K562 (cell line): ENCODE measurements around the gene CRHR2. TPM values are rescaled to one million over a fixed set of nuclear protein-coding genes. Genes with fewer than 3 reads are reported as not detected.
"Not testable (repeated sequence)": the region's sequence is repeated elsewhere in the genome, so short reads cannot be mapped to it uniquely, and the experiment has no call there.

Experiments used
- ATAC-seq: fragments of 200-7000 bp; cut with Tn5 transposase; 3 replicates; pipeline ENCODE4 v1.9.1; 2020; ENCODE audit warnings: moderate library complexity
- BruUV-seq: library from RNA; stranded (reverse); fragments of 400-500 nt; replicated peaks from 2 replicates; lab custom pipeline; 2021; lab: Mats Ljungman, UMichigan
- CTCF ChIA-PET: fragments of 300-600 bp; formaldehyde crosslinking; extraction: SDS; loops from one replicate; lab custom pipeline; 2021; ENCODE audit warnings: low intra/inter-chr PET ratio; lab: Yijun Ruan, JAX
- POLR2A ChIA-PET: fragments of 300-600, 350-650 bp; sonication (Branson Sonifier 250); formaldehyde crosslinking; extraction: SDS; loops from one replicate; lab custom pipeline; 2021; ENCODE audit warnings: antibody characterized with exemption, inconsistent platforms; lab: Yijun Ruan, JAX
- DNase-seq, 4 experiments: peaks; one replicate each; pipeline versions ENCODE4 v3.0.0 to v3.0.0-alpha.2; 2011 to 2018; ENCODE audit warnings: low spot score in 3 of 4, mixed read lengths in 3 of 4; ENCODE audit errors: extremely low read depth in 1 of 4
- FAIRE-seq: peaks from 2 replicates; lab custom pipeline; 2011; peaks lifted over from hg19 to GRCh38; lab: Jason Lieb, UNC
- H2AFZ ChIP-seq: 2 replicates; pipeline ENCODE4 v1.6.0; 2011; ENCODE audit warnings: low read depth, low read length, control low read depth, inconsistent platforms
- H3K27ac ChIP-seq: fragments of 200-600 bp; 3 replicates; pipeline ENCODE4 v1.8.0; 2011; ENCODE audit warnings: low read depth, mild to moderate bottlenecking, control low read depth, inconsistent platforms, low read length, moderate library complexity, mixed read lengths; ENCODE audit errors: extremely low read depth
- H3K27me3 ChIP-seq, 2 experiments: fragments of 300-600 bp in 1 of 2; 2 replicates in 1 of 2; 3 replicates in 1 of 2; pipeline versions ENCODE4 v1.6.0 to v1.8.0; 2011; ENCODE audit warnings: inconsistent platforms in 2 of 2, low read length in 2 of 2, mild to moderate bottlenecking in 1 of 2, mixed read lengths in 1 of 2, moderate library complexity in 1 of 2; ENCODE audit not compliant: control insufficient read depth in 2 of 2, insufficient read depth in 2 of 2
- H3K36me3 ChIP-seq: fragments of 300-600 bp; 3 replicates; pipeline ENCODE4 v1.8.0; 2011; ENCODE audit warnings: mild to moderate bottlenecking, low read length, inconsistent platforms; ENCODE audit not compliant: control insufficient read depth, insufficient read depth
- H3K4me1 ChIP-seq, 2 experiments: fragments of 200-600 bp in 1 of 2; replicated peaks in 1 of 2; 2 replicates in 1 of 2; 3 replicates in 1 of 2; pipeline versions ENCODE4 v1.5.1 to v1.8.0; 2011; ENCODE audit warnings: inconsistent platforms in 2 of 2, low read length in 2 of 2, mild to moderate bottlenecking in 1 of 2, mixed read lengths in 1 of 2, moderate library complexity in 1 of 2; ENCODE audit not compliant: control insufficient read depth in 2 of 2, insufficient read depth in 2 of 2
- H3K4me2 ChIP-seq: 2 replicates; pipeline ENCODE4 v1.6.1; 2011; ENCODE audit warnings: low read length, control low read depth, inconsistent platforms, mixed read lengths; ENCODE audit not compliant: insufficient read depth
- H3K4me3 ChIP-seq: fragments of 200-600 bp; sonication (generic), shearing (Covaris generic); 2 replicates; pipeline ENCODE4 v1.5.1; 2016; ENCODE audit warnings: control low read depth, inconsistent platforms
- H3K79me2 ChIP-seq: fragments of 200-600 bp; 3 replicates; pipeline ENCODE4 v1.8.0; 2011; ENCODE audit warnings: low read length, inconsistent platforms; ENCODE audit not compliant: control insufficient read depth, insufficient read depth
- H3K9ac ChIP-seq, 2 experiments: 2 replicates each; pipeline versions ENCODE4 v1.6.0 to v1.6.1; 2011; ENCODE audit warnings: low read depth in 2 of 2, low read length in 2 of 2, control low read depth in 1 of 2, inconsistent platforms in 1 of 2, mild to moderate bottlenecking in 1 of 2, mixed read lengths in 1 of 2; ENCODE audit not compliant: insufficient read depth in 1 of 2
- H3K9me1 ChIP-seq: one replicate; pipeline ENCODE4 v1.6.0; 2011; ENCODE audit warnings: inconsistent platforms, mild to moderate bottlenecking, low read length, moderate library complexity; ENCODE audit not compliant: control insufficient read depth, insufficient read depth
- H3K9me3 ChIP-seq: replicated peaks from 2 replicates; pipeline ENCODE4 v1.5.1; 2011; ENCODE audit warnings: low read depth, low read length, inconsistent platforms; ENCODE audit not compliant: control insufficient read depth, insufficient read depth
- H4K20me1 ChIP-seq: replicated peaks from 2 replicates; pipeline ENCODE4 v1.6.1; 2011; ENCODE audit warnings: low read length, inconsistent platforms, mixed read lengths; ENCODE audit not compliant: control insufficient read depth, insufficient read depth
- CBX3 ChIP-seq, 2 experiments: IDR thresholded peaks; 1 replicate in 1 of 2; 2 replicates in 1 of 2; pipeline ENCODE4 v1.6.1; 2012; ENCODE audit warnings: inconsistent platforms in 2 of 2, low read length in 2 of 2, borderline replicate concordance in 1 of 2, control low read depth in 1 of 2
- DNMT1 ChIP-seq: fragments of 450-650 bp; IDR thresholded peaks from 2 replicates; pipeline ENCODE4 v1.6.1; 2016; ENCODE audit warnings: antibody characterized with exemption, mild to moderate bottlenecking
- GTF2B ChIP-seq: IDR thresholded peaks from 2 replicates; pipeline ENCODE4 v1.6.1; 2011; ENCODE audit not compliant: insufficient read length; ENCODE audit errors: extremely low read depth
- HMGN3 ChIP-seq: IDR thresholded peaks from 2 replicates; pipeline ENCODE4 v1.6.1; 2011; ENCODE audit warnings: borderline replicate concordance, low read depth, mild to moderate bottlenecking, mixed read lengths, low read length; ENCODE audit not compliant: insufficient read length; ENCODE audit errors: extremely low read depth
- MAFK ChIP-seq: IDR thresholded peaks from 2 replicates; pipeline ENCODE4 v1.6.1; 2011; ENCODE audit warnings: low read length, improper control_type of control experiment
- MCM2 ChIP-seq: fragments of 450-650 bp; IDR thresholded peaks from 2 replicates; pipeline ENCODE4 v1.6.1; 2017; ENCODE audit warnings: low read depth, mild to moderate bottlenecking
- MEF2D ChIP-seq: conservative IDR thresholded peaks from 2 replicates; pipeline ENCODE4 v1.6.1; 2016; ENCODE audit warnings: low read depth, missing genetic modification characterization, missing compliant biosample characterization
- SRSF7 ChIP-seq: fragments of 200-400 bp; formaldehyde crosslinking; optimal IDR thresholded peaks from 2 replicates; pipeline ENCODE3; 2017; ENCODE audit warnings: mild to moderate bottlenecking, low read depth, low read length
- WGBS: fragments of 100-300 bp; shearing (Covaris generic); methylation state at CpG from one replicate; pipeline ENCODE4 v1.1.6; 2016; ENCODE audit warnings: low coverage, mixed read lengths; ENCODE audit not compliant: insufficient coverage; ENCODE audit errors: missing lambda C conversion rate; 5-methylcytosine and 5-hydroxymethylcytosine counted together
- in situ Hi-C: fragments of 300-500 bp; cut with MboI; formaldehyde crosslinking; loops from 4 replicates; pipeline ENCODE4 v1.15.0; 2018; ENCODE audit warnings: inconsistent platforms, mixed read lengths
- intact Hi-C: fragments of 100-400 bp; cut with micrococcal nuclease; formaldehyde crosslinking; loops from 2 replicates; pipeline ENCODE4 v1.14.2; 2022
- polyA plus RNA-seq, 8 experiments: library from polyadenylated mRNA; depleted of rRNA in 4 of 8; stranded (reverse) in 5 of 8; unstranded in 3 of 8; fragments of >200 nt; fragmentation: Nextera tagmentation in 2 of 8; fragmentation: Illumina TruSeq in 1 of 8; extraction: Ambion mirVana in 2 of 8; extraction: Trizol in 1 of 8; gene quantifications; 2 replicates each; pipeline versions ENCODE4 v1.2.1 to v1.2.3, GENCODE V29; 2011 to 2014; ENCODE audit warnings: inconsistent platforms in 1 of 8, missing spikeins in 1 of 8
- total RNA-seq, 7 experiments: library from RNA; depleted of rRNA in 6 of 7; stranded (reverse); fragments of >200 nt in 6 of 7; fragmentation: Illumina TruSeq in 2 of 7; extraction: Trizol in 2 of 7; gene quantifications; 2 replicates each; pipeline versions ENCODE4 v1.2.1 to v1.2.3, GENCODE V29; 2011 to 2021; ENCODE audit warnings: low replicate concordance in 1 of 7

The CRHR2 gene
- total and polyA plus RNA-seq, 9 of the 15 experiments (the other 6 are each of a cell fraction or from before 2014, with no cell fraction given), result not detected

- ChIA-PET CTCF (no interaction called here), POLR2A (no interaction called here)
- Histone ChIP-seq H3K27me3 (peaks cover 9 to 34% of the 10 kb centered on the region in 2 experiments; a peak in 3 of 5 replicates), H3K4me1 (no peaks in the 10 kb centered on the region), H3K79me2 (no peaks in the 10 kb centered on the region), H3K9ac (no peak overlapping the region), H2AFZ (no peak overlapping the region), H3K36me3 (no peaks in the 10 kb centered on the region), H4K20me1 (no peaks in the 10 kb centered on the region), H3K4me3 (no peak overlapping the region), H3K27ac (no peak overlapping the region), H3K9me1 (no peaks in the 10 kb centered on the region), H3K4me2 (no peak overlapping the region), H3K9me3 (no peaks in the 10 kb centered on the region)
- in situ Hi-C loops, result no loop called here
- ATAC-seq, result no peak
- intact Hi-C loops, result no loop called here
- WGBS, result 0% methylated on average over 1 of the region's 1 CpG
- no peak for DNase-seq
- no peak for TF ChIP-seq MCM2
- no peak for TF ChIP-seq GTF2B
- TF ChIP-seq HMGN3, result no peak
- no peak for TF ChIP-seq MEF2D (tag)
- no peak for TF ChIP-seq CBX3 (IDR thresholded peaks at IDR 0.05; ENCODE audit: borderline replicate concordance in 1 of 2, low read length in 2 of 2)
- no peak for TF ChIP-seq MAFK
- TF ChIP-seq DNMT1, result no peak
- no peak for TF ChIP-seq SRSF7
- no peak for FAIRE-seq
- BruUV-seq, result no TSS peak
These were observed 39.0 kb upstream of the CRHR2 start for GRCh38 chr7:30721211-30721610.

- FAIRE-seq, DNase-seq, H4K20me1 ChIP-seq, POLR2A ChIA-PET, H3K9me1 ChIP-seq, ATAC-seq, BruUV-seq, H2AFZ ChIP-seq, H3K4me3 ChIP-seq, H3K9me3 ChIP-seq, H3K27ac ChIP-seq, CTCF ChIA-PET, H3K79me2 ChIP-seq, H3K9ac ChIP-seq, H3K4me2 ChIP-seq, intact Hi-C loops, H3K36me3 ChIP-seq, H3K4me1 ChIP-seq, in situ Hi-C loops: not testable (repeated sequence)
- peaks cover 3 to 30% of the 10 kb centered on the region in 2 experiments; a peak in 3 of 5 replicates for H3K27me3 ChIP-seq
- WGBS, result 0% methylated on average over 2 of the region's 2 CpGs
These were observed 37.2 kb upstream of the CRHR2 start for GRCh38 chr7:30719434-30719833.
